Measurements from ENCODE around the gene ELP5.
A peak's percentile ranks its signal among the peaks of the same experiment; 100 is the strongest.

The ELP5 gene, protein sequence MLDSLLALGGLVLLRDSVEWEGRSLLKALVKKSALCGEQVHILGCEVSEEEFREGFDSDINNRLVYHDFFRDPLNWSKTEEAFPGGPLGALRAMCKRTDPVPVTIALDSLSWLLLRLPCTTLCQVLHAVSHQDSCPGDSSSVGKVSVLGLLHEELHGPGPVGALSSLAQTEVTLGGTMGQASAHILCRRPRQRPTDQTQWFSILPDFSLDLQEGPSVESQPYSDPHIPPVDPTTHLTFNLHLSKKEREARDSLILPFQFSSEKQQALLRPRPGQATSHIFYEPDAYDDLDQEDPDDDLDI

DNA sequence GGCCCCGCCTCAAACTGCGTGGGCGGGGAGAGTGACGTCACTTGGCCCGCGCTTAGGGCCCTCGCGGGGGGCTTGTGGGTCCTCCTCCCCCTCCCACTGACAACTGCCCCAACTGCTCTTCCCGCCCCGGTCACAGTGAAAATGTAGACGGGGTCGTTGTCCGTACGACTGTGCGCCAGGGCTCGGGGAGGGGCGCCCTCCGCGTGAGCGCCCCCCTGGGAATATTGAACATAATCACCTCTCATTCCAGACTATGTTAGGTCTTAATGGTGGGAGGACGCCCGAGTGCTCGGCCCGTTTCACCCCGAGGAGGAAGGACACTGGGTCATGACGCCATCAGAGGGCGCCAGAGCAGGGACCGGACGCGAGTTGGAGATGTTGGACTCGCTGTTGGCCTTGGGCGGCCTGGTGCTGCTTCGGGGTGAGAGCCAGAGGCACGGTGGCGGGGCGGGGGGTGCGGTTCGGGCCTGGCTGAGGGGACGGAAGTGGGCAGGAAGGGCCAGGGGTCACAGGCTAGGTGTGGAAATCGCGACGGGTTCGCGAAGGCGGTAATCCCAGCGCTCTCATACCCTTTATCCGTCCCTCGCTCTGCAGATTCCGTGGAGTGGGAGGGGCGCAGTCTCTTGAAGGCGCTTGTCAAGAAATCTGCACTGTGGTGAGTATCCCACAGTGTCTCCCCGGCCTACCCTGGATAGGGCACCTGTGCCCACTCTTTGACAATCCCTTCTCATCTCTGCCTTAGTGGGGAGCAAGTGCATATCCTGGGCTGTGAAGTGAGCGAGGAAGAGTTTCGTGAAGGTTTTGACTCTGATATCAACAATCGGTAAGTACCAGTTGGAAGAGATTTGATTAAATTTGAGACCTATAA is at the start of gene ELP5:
Gene ELP5, plus strand, starts transcription at position 40 of the 868 bp plus-strand sequence. Its CDS starts 336 bp downstream, at position 376.
- DNase-seq = no peak
- Mint-ChIP-seq H3K9me3 (no peaks in the 10 kb centered on the region), H3K4me1 (ENCODE audit: low read depth) (peaks cover 42% of the 10 kb centered on the region), H3K27ac (peak within 1 kb of the TSS; percentile 100), H3K4me3 (peak within 1 kb of the TSS; percentile 89), H3K27me3 (no peaks in the 10 kb centered on the region), H3K36me3 (ENCODE audit: low read depth) (peaks cover 79% of the 10 kb centered on the region)

DNA sequence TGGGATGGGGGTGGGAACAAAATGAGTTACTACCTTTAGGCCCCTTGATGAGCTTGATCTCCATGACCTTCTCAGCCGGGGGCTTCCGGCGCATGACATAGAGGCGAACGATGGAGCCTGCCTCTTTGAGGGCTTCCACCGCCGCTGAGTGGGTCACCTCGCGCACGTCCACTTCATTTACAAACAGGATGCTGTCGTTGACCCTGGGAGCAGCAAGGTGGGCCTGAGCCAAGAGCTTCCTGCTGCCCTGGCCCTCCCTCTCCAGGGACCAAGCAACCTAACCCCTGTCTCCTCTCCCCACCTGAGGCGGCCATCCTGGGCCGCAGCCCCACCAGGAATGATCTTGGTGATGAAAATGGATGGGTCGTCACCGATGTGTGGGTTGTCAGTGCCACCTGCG is 48.6 kb upstream of the ELP5 start:
- Mint-ChIP-seq H3K27me3 (no peaks in the 10 kb centered on the region), H3K4me1 (ENCODE audit: low read depth) (peaks cover 27% of the 10 kb centered on the region), H3K27ac (peak overlapping the region; percentile 29), H3K36me3 (ENCODE audit: low read depth) (peaks cover 7% of the 10 kb centered on the region), H3K4me3 (no peak overlapping the region), H3K9me3 (no peaks in the 10 kb centered on the region)
- DNase-seq = no peak

DNA sequence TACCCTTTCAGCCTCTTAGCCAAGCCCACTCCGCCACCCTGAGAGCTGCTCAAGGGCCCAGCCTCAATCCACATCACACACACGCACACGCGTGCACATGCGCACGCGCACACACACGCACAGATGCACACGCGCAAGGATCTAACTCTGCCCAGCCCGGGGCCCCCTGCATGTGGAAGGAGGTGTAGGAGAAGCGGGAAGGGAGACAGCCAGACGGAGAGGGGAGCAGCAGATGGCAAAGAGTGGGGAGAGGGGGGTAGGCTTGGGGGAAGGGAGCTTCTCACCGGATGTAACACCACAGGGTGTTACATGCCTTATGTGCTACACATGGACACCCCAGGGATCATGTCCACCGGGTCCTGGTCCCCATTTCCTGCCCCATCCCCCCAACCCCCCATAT is 47.7 kb upstream of the ELP5 start:
- H3K4me1 Mint-ChIP-seq (ENCODE audit: low read depth) = peaks cover 27% of the 10 kb centered on the region

DNA sequence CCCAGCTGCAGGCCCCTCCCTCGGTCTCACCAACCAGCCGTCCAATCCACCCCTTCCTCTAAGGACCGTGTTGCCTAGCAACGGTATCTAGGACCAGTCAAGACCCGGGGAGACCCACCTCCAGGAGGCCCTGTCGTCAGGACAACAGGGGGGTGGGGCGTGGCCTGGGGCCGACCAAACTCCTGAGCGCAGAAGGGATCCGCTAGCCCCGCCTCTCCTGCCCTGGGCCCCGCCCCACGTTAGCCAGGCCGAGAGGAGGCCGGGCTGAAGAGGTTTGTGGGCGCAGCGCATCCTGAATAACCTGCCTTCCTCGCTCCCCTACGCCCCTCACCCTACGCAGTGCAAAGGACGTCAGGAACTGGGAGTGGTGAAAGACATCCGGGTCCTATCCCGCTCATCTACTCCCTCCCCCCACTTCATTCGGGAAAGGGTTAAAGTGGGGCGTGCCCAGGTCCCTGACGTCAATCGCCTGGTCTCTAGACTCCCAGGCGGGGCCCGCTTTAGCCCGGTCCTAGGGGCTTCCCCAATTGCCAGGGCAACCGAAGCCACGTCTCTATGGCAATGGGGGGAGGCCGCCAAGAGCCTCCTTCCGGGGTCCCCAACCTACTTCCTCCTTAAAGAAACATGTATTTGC is 47.1 kb upstream of the ELP5 start:
- DNase-seq = peak; percentile 93
- H3K27ac Mint-ChIP-seq = peak overlapping the region; percentile 86
- peaks cover 27% of the 10 kb centered on the region for H3K4me1 Mint-ChIP-seq (ENCODE audit: low read depth)
- H3K36me3 Mint-ChIP-seq (ENCODE audit: low read depth) = peaks cover 7% of the 10 kb centered on the region
- H3K9me3 Mint-ChIP-seq = no peaks in the 10 kb centered on the region
- H3K27me3 Mint-ChIP-seq = no peaks in the 10 kb centered on the region
- peak overlapping the region; percentile 74 for H3K4me3 Mint-ChIP-seq

More for the DNA sequence above, 47.7 kb upstream of the ELP5 start:
- peak overlapping the region; percentile 86 for H3K27ac Mint-ChIP-seq
- H3K4me3 Mint-ChIP-seq = peak overlapping the region; percentile 74
- peaks cover 7% of the 10 kb centered on the region for H3K36me3 Mint-ChIP-seq (ENCODE audit: low read depth)
- DNase-seq = no peak
- no peaks in the 10 kb centered on the region for H3K9me3 Mint-ChIP-seq
- H3K27me3 Mint-ChIP-seq = no peaks in the 10 kb centered on the region

DNA sequence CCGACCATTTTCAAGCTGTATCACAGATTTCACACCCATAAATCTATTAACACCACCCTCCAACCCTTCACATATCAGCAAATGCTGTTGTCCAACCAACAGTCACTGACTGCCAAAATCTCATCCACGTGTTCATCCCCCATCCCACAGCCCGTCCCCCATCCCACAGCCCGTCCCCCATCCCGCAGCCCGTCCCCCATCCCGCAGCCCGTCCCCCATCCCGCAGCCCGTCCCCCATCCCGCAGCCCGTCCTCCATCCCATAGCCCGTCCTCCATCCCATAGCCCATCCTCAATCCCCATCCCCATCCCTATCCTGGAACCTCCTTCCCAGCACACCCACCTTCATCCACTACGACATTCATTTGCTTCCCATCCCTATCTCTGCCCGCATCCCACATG is 46.5 kb upstream of the ELP5 start:
- DNase-seq = no peak
- H3K27me3 Mint-ChIP-seq = no peaks in the 10 kb centered on the region
- peak overlapping the region; percentile 86 for H3K27ac Mint-ChIP-seq
- H3K9me3 Mint-ChIP-seq = no peaks in the 10 kb centered on the region
- peaks cover 27% of the 10 kb centered on the region for H3K4me1 Mint-ChIP-seq (ENCODE audit: low read depth)
- H3K4me3 Mint-ChIP-seq = peak overlapping the region; percentile 74
- peaks cover 7% of the 10 kb centered on the region for H3K36me3 Mint-ChIP-seq (ENCODE audit: low read depth)

DNA sequence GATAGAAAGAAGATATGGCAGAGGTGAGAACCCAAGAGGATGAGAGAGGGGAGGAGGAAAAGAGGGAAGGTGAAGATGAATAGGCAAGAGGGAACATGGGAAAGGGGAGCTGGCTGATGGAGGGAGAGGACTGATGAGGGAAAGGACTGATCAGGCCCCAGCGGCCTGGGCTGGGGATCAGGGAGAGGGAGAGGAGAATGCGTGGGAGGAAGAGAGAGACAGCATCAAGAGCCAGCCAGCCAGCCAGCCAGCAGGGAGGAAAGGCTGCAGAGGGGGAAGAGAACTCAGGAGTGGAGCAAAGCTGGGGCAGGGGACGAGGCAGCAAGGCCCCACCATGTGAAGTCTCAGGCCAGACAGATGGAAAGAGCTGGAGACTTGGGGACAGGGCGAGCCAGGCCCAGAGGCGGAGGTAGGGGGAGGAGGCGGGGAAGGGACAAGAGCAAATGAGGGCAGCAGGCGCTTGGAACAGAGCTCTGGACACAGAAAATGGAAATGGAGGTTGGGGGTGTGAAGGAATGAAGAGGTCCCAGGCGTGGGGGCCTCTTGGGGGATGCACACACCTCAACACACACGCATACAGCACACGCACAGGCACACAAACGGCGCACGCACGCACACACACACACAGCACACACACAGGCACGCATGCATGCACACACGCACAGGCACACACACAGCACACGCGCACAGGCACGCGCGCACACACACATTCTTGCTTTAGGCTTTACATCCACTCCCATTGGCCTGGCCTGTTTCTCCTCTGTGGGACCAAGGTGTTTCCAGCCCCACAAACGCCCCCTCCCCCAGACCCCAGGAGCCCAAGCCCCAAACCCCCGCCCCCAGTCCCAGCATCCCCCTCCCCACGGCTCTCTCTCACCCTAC is 44.7 kb upstream of the ELP5 start:
- peaks cover 33% of the 10 kb centered on the region for H3K4me1 Mint-ChIP-seq (ENCODE audit: low read depth)
- peaks cover 6% of the 10 kb centered on the region for H3K36me3 Mint-ChIP-seq (ENCODE audit: low read depth)
- H3K27me3 Mint-ChIP-seq = peaks cover 8% of the 10 kb centered on the region
- no peak for DNase-seq
- peak overlapping the region; percentile 20 for H3K27ac Mint-ChIP-seq
- H3K9me3 Mint-ChIP-seq = no peaks in the 10 kb centered on the region
- H3K4me3 Mint-ChIP-seq = no peak overlapping the region

DNA sequence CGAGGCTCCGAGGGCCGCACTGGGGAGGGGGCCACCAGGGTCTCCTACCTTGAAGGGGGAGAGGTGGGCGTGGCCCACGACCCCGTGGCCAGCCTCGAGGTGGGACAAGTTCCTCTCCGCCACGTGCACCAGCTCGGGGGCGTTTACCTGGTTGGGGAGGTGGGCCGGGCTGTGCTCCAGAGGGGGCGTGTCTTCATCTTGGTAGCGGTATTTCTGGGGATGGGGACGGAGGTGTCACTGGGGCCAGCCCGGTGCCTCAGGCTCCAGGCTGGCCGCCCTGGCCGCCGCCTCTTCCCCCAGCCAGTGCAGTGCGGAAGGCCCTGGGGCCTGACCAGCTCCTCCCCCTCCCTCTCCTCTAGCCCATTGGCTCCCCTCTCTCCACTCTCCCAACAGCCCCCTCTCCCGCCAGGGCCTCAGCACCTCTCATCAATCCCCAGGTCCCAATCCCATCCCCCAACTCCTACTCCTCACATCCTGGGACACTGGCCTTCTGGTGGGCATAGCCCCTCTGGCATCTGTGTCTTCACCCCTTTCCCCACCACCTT is 43.9 kb upstream of the ELP5 start:
- H3K27ac Mint-ChIP-seq = no peak overlapping the region
- peaks cover 33% of the 10 kb centered on the region for H3K4me1 Mint-ChIP-seq (ENCODE audit: low read depth)
- H3K27me3 Mint-ChIP-seq = peaks cover 8% of the 10 kb centered on the region
- no peaks in the 10 kb centered on the region for H3K9me3 Mint-ChIP-seq
- no peaks in the 10 kb centered on the region for H3K36me3 Mint-ChIP-seq (ENCODE audit: low read depth)
- H3K4me3 Mint-ChIP-seq = no peak overlapping the region
- DNase-seq = no peak

DNA sequence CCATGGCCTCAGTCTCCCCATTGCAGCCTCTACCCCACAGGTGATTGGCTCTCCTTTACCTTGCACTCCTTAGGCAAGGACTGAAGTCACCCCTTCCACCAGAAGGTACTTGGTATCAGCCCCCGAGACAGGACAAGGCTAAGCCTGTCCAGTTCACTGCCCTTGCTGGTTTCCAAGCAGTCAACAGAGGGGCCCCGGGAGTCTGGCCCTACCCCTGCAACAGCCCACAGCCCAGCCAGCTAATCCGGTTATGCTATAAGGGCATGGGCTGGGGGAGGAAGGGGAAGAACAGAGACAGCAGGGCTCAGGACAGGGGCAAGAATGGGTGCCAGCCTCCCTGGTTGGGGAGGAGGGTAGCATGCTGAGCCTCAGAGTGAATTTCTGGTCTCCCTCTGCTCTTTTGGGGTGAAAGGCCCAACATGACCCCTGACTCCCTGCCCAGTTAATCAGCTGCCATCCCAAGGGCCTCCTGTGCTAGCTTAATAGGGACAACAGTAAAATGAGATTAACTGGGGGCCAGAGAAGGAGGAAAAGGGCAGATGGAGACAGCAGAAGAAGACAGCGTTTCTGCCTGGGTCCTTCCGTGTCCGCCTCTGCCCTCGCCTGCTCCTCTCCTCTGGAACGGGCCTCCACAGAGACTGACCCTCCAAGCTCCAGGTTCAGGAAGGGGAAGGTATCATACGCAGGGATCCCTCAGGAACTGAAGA is 43.1 kb upstream of the ELP5 start:
- no peak overlapping the region for H3K27ac Mint-ChIP-seq
- no peaks in the 10 kb centered on the region for H3K36me3 Mint-ChIP-seq (ENCODE audit: low read depth)
- H3K4me1 Mint-ChIP-seq (ENCODE audit: low read depth) = peaks cover 36% of the 10 kb centered on the region
- H3K27me3 Mint-ChIP-seq = peaks cover 8% of the 10 kb centered on the region
- no peak for DNase-seq
- no peak overlapping the region for H3K4me3 Mint-ChIP-seq
- H3K9me3 Mint-ChIP-seq = no peaks in the 10 kb centered on the region

DNA sequence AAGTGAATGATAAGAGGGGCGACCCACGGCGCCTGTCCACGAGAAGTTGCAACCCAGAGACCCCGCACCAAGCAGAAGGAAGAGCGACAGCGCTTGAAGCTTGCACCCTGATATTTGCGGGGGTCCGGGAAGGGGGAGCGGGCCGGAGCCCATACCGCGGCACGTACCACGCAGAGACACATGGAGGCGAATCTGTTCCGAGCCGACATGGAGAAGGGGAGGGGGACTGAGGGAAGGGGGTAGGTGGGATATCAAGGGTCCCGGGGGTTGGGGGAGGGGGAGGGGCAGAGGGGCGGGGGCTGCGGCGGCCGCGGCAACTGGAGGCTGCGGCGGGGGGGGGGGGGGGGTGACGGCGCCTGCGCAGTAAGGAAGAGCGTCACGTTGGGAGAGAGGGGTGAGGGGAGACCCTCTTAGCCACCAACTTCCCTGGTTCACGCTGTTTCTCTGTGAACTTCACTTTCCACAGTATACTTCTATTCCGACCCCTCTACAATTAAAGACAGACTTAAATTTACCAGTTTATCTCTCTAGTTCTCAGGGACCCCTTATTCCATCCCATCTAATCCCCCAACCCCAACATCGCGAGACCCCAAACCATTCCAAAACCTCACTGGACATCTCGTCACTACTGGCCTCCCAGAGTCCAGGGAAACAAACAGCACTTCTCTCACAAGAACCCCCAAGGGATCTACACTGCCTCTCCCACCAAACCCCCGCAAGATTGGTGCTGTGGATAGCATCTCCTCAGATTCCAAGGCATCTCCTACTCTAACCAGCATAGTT is 40.3 kb upstream of the ELP5 start:
- no peak for DNase-seq
- Mint-ChIP-seq H3K36me3 (ENCODE audit: low read depth) (no peaks in the 10 kb centered on the region), H3K4me3 (no peak overlapping the region), H3K9me3 (no peaks in the 10 kb centered on the region), H3K27ac (no peak overlapping the region), H3K27me3 (peaks cover 8% of the 10 kb centered on the region), H3K4me1 (ENCODE audit: low read depth) (peaks cover 40% of the 10 kb centered on the region)

DNA sequence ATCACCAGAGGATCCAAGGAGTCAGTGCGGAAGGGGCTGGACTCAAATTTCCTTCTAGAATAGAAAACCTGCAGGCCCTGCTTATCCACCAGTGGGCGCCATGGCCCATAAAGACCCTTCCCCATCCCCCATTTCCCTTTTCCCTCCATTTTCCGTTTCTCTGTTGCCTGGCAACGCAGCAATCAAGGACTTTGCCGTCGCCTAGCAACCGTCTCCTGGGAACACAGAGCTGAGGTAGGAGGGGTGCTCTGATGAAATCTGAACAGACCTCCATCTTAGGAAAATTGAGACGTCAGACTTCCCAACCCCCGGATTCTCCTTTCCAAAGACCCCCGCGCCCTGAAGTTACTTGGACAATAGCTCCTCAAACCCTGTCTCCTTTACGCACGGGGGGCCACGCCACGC is 38.1 kb upstream of the ELP5 start:
- Mint-ChIP-seq H3K9me3 (no peaks in the 10 kb centered on the region), H3K4me1 (ENCODE audit: low read depth) (peaks cover 56% of the 10 kb centered on the region), H3K27me3 (peaks cover 8% of the 10 kb centered on the region), H3K27ac (peak overlapping the region; percentile 95), H3K36me3 (ENCODE audit: low read depth) (no peaks in the 10 kb centered on the region), H3K4me3 (peak overlapping the region; percentile 79)
- no peak for DNase-seq

DNA sequence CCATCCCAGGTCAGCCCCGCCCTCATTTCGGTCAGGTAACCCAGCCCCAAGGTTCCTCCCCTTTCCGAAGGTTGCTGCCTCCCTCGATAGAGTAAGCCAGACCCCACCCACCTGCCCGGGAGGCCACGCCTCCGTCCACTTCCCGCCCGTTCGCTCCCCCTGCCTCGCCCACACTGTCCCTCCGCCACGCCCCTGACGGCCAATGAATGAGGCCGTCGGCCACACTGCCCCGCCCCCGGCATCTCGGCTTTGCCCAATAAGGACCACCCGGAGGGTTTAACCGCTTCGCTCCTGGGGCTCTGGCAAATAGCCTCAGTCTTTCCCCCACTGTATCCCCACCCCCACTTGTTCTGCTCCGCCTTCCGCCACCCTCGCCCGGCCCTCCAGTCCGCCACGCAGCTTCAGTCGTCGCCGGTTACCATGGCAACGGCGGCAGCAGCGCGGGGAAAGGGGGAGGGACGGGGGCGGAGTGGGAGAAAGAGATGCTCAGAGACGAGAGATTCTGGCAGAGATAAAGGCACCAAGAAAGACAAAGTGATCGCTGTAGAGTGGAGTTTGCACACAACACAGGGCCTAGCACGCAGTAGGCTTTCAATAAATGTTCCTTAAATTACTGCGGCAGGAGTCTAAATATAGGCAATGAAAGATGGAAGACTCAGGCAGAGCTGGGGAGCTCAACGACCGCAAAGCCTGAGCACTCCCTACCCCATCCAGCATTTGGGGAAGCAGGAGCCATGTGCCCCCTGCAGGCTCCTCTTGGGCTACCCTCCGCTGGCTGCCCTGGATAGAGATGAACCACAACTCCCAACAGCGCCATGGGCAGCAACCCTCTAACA is 37.5 kb upstream of the ELP5 start:
- peak overlapping the region; percentile 95 for H3K27ac Mint-ChIP-seq
- no peaks in the 10 kb centered on the region for H3K36me3 Mint-ChIP-seq (ENCODE audit: low read depth)
- peak; percentile 100 for DNase-seq
- peak overlapping the region; percentile 79 for H3K4me3 Mint-ChIP-seq
- no peaks in the 10 kb centered on the region for H3K9me3 Mint-ChIP-seq
- peaks cover 62% of the 10 kb centered on the region for H3K4me1 Mint-ChIP-seq (ENCODE audit: low read depth)
- peaks cover 8% of the 10 kb centered on the region for H3K27me3 Mint-ChIP-seq

DNA sequence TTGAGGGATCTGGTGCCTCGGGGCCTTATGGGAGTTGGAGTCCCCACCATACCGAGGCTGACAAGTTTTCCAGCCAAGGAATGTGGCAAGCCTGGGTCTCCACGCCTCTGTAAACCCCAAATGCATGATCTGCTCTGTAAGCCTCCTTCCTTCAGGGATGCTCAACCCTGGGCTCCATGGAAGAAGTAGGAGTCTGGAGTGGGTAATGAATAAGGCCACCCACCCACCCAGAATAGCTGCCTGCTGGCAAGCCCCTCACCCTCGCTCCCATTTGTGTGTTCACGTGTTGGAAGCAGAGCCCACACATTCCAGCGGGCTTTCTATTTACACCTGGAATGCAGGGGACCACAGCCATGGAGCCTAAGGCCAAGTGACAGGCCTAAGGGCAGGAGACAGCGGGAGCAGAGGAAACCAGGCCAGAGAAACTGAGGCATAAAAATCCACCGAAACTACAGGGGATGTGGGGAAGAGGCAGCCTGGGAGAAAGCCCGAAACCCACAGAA is 36.8 kb upstream of the ELP5 start:
- Mint-ChIP-seq H3K4me3 (peak overlapping the region; percentile 79), H3K4me1 (ENCODE audit: low read depth) (peaks cover 66% of the 10 kb centered on the region), H3K36me3 (ENCODE audit: low read depth) (peaks cover 3% of the 10 kb centered on the region), H3K27me3 (peaks cover 8% of the 10 kb centered on the region), H3K27ac (peak overlapping the region; percentile 95), H3K9me3 (no peaks in the 10 kb centered on the region)
- DNase-seq = no peak
